ENCODE results near the gene BICDL2. TPM values are rescaled to one million over a fixed set of nuclear protein-coding genes. Genes with fewer than 3 reads are reported as not detected.

Gene BICDL2
- total and polyA plus RNA-seq, 9 of the 15 experiments (the other 6 are each of a cell fraction or from before 2014, with no cell fraction given) = 0.09 to 0.28 (median 0.09) TPM; not detected in 6

GRCh38 chr16:3021449-3022207 is 15.1 kb downstream of the BICDL2 start (continued):
- TF ChIP-seq ZZZ3 (IDR thresholded peaks at IDR 0.05) (no peak), HNRNPLL (IDR thresholded peaks at IDR 0.05; ENCODE audit: low read depth, low read length, poor library complexity, severe bottlenecking) (no peak), ZBTB33 (CRISPR knock-in tag; IDR thresholded peaks at IDR 0.05) (no peak), SP1 (CRISPR knock-in tag; IDR thresholded peaks at IDR 0.05) (peak; percentile 69; the same call in 1 of the 2 replicates), ZNF583 (CRISPR knock-in tag; IDR thresholded peaks at IDR 0.05) (no peak), ZBTB7A (IDR thresholded peaks at IDR 0.05; ENCODE audit: borderline replicate concordance, control insufficient read depth, low read depth, low read length) (peak; percentile 32; the same call in 1 of the 2 replicates), ZBTB43 (CRISPR knock-in tag; IDR thresholded peaks at IDR 0.05) (no peak), BHLHE40 (IDR thresholded peaks at IDR 0.05; ENCODE audit: low read length) (no peak; the same call in 1 of the 2 replicates), TSC22D4 (tag; IDR thresholded peaks at IDR 0.05) (no peak), COPS2 (conservative IDR thresholded peaks at IDR 0.05) (no peak), ATF2 (CRISPR knock-in tag; IDR thresholded peaks at IDR 0.05) (no peak), MEF2A (IDR thresholded peaks at IDR 0.05; ENCODE audit: control insufficient read depth, low read depth, low read length) (no peak), ELF2 (CRISPR knock-in tag; IDR thresholded peaks at IDR 0.05) (no peak), C11orf30 (IDR thresholded peaks at IDR 0.05; ENCODE audit: low read depth) (0 out of 2 replicates have a peak, but pooled peaks have one; percentile 15), RBM39 (optimal IDR thresholded peaks at IDR 0.05; ENCODE audit: low read depth, low read length) (no peak), ZNF316 (IDR thresholded peaks at IDR 0.05) (no peak), ZFX (CRISPR knock-in tag; IDR thresholded peaks at IDR 0.05) (peak; percentile 38), ZBTB8A (IDR thresholded peaks at IDR 0.05; ENCODE audit: partially characterized antibody) (no peak), JUN (IDR thresholded peaks at IDR 0.05; ENCODE audit: borderline replicate concordance, low read depth, low read length) (peak; percentile 31; the same call in 1 of the 2 replicates), JUN (CRISPR knock-in tag; IDR thresholded peaks at IDR 0.05; ENCODE audit: borderline replicate concordance) (0 out of 2 replicates have a peak, but pooled peaks have one; percentile 44), XRCC5 (IDR thresholded peaks at IDR 0.05; ENCODE audit: low read depth, low read length) (peak; percentile 65; the same call in 1 of the 2 replicates), SPI1 (IDR thresholded peaks at IDR 0.05; ENCODE audit: borderline replicate concordance, low read depth, low read length) (0 out of 2 replicates have a peak, but pooled peaks have one; percentile 11), SOX6 (IDR thresholded peaks at IDR 0.05) (no peak), ATF1 (CRISPR knock-in tag; IDR thresholded peaks at IDR 0.05) (no peak), ATF1 (tag; IDR thresholded peaks at IDR 0.05) (no peak), SIN3A (IDR thresholded peaks at IDR 0.05; ENCODE audit: borderline replicate concordance in 2 of 2, control insufficient read depth in 1 of 2, low read depth in 2 of 2, low read length in 2 of 2) (peak; percentile 65 to 68; a peak in 1 of 4 replicates)

Data from K562 (cell line).